AG04450 (cell line): ENCODE measurements around the gene CNTNAP2. TPM values are rescaled to one million over a fixed set of nuclear protein-coding genes. Genes with fewer than 3 reads are reported as not detected.

Experiments used
- CTCF ChIA-PET: fragments of 300-600, 350-600 bp; formaldehyde crosslinking; extraction: SDS; loops from one replicate; lab custom pipeline; 2022; ENCODE audit warnings: antibody characterized with exemption, inconsistent platforms; lab: Charles Lee
- POLR2A ChIA-PET: fragments of 350-600 bp; formaldehyde crosslinking; extraction: SDS; loops from one replicate; lab custom pipeline; 2021; ENCODE audit warnings: antibody characterized with exemption, inconsistent platforms; lab: Yijun Ruan, JAX
- DNase-seq: peaks from one replicate; pipeline ENCODE4 v3.0.0-alpha.2; 2011; ENCODE audit warnings: low read depth, low spot score
- H3K27ac ChIP-seq: one replicate; pipeline ENCODE4 v1.5.1; 2012; ENCODE audit warnings: low read depth, low read length, control low read depth
- H3K27me3 ChIP-seq: one replicate; pipeline ENCODE4 v1.6.0; 2012; ENCODE audit warnings: low read length; ENCODE audit not compliant: control insufficient read depth, insufficient read depth
- H3K4me3 ChIP-seq: 2 replicates; pipeline ENCODE4 v1.5.1; 2011; ENCODE audit warnings: mild to moderate bottlenecking, low read depth, low read length, control low read depth
- H3K9me3 ChIP-seq: 2 replicates; pipeline ENCODE4 v1.5.1; 2012; ENCODE audit warnings: low read length; ENCODE audit not compliant: control insufficient read depth, insufficient read depth
- polyA plus RNA-seq: library from polyadenylated mRNA; depleted of rRNA; stranded (reverse); fragments of >200 nt; gene quantifications from 2 replicates; pipeline ENCODE4 v1.2.3, GENCODE V29; 2011
- TF ChIP-seq, protein P1 (sequence below): IDR thresholded peaks from 2 replicates; pipeline ENCODE4 v1.5.1; 2011; ENCODE audit warnings: low read depth, low read length, control low read depth, inconsistent platforms

CNTNAP2 gene
- polyA plus RNA-seq, 1 experiment = not detected

DNA sequence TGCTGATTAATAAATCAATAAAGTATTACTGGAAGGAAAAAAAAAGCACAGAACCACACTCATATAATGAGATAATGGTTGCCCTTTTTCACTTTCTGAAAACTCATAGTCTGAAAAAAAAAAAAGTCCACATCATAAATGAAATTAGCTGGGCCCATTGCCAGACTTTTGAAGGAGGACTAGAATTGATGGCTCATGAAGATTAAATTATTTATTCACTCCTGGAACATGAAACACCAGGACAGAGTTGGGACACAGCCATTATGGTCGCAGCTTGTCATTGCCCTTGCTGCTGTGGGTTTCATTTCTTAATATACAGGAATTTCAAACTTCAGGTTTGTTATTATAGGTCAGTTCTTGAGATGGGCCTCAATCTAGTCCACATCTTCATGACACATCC lies 91.9 kb downstream of the CNTNAP2 start:
- Histone ChIP-seq H3K27me3 (no peaks in the 10 kb centered on the region), H3K9me3 (no peaks in the 10 kb centered on the region), H3K27ac (no peak overlapping the region), H3K4me3 (no peak overlapping the region)
- POLR2A ChIA-PET = no interaction called here
- CTCF ChIA-PET = no interaction called here
- TF ChIP-seq, protein P1, sequence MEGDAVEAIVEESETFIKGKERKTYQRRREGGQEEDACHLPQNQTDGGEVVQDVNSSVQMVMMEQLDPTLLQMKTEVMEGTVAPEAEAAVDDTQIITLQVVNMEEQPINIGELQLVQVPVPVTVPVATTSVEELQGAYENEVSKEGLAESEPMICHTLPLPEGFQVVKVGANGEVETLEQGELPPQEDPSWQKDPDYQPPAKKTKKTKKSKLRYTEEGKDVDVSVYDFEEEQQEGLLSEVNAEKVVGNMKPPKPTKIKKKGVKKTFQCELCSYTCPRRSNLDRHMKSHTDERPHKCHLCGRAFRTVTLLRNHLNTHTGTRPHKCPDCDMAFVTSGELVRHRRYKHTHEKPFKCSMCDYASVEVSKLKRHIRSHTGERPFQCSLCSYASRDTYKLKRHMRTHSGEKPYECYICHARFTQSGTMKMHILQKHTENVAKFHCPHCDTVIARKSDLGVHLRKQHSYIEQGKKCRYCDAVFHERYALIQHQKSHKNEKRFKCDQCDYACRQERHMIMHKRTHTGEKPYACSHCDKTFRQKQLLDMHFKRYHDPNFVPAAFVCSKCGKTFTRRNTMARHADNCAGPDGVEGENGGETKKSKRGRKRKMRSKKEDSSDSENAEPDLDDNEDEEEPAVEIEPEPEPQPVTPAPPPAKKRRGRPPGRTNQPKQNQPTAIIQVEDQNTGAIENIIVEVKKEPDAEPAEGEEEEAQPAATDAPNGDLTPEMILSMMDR = no peak
- DNase-seq = no peak

DNA sequence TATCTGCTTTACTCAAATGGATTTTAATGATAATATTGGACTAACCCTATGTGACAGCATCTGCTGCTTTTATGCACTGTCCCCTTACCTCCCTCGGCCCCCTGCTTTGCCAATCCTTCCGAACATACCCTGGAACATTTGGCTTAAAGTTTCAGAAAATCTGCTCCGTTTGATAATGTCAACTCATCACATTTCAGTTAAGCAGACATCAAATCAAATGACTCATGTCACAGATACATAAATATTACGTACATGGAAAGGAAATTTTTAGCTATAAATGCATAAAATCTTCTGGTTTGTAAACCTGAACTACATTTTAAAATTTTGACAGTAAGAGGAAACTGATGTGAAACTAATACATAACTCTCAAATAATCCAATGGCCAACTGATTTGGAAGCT lies 98.2 kb downstream of the CNTNAP2 start:
- peaks cover 12% of the 10 kb centered on the region for H3K9me3 ChIP-seq
- H3K27ac ChIP-seq = no peak overlapping the region
- POLR2A ChIA-PET = no interaction called here
- CTCF ChIA-PET = no interaction called here
- H3K4me3 ChIP-seq = no peak overlapping the region
- H3K27me3 ChIP-seq = no peaks in the 10 kb centered on the region
- no peak for DNase-seq
- TF ChIP-seq, protein P1 = no peak

DNA sequence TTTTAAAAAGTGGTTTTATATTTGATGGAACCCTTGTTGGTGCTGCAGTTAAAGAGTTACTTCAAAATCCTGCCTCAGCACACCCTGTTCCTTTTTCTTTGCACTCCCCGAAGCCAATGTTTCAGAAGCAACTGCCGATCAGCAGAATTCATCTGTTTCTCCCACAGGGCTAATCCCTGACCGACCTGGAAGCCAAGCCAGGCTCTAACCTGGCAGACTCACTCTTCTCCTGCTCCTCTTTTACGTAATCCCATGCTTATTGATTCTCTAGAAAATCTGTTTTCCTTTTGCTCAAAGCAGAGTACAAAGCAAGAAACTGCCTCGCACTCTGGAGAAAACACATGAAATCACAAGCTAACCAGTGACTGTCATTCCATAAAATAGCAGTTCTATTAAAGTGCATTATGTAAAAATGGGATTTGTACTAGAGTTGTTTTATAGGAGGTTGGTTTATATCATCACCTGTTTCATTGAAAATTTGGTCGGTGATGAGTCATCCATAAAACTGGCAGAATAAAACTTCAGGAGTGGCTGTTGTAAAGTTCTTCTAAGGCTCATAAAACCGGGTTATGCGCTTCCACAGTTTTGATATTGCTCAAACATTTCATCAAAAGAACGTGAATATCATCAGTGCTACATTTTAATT lies 99.9 kb downstream of the CNTNAP2 start:
- no peaks in the 10 kb centered on the region for H3K27me3 ChIP-seq
- ChIA-PET CTCF (no interaction called here), POLR2A (no interaction called here)
- H3K27ac ChIP-seq = no peak overlapping the region
- no peak overlapping the region for H3K4me3 ChIP-seq
- H3K9me3 ChIP-seq = peaks cover 12% of the 10 kb centered on the region
- TF ChIP-seq, protein P1 = no peak
- DNase-seq = no peak

DNA sequence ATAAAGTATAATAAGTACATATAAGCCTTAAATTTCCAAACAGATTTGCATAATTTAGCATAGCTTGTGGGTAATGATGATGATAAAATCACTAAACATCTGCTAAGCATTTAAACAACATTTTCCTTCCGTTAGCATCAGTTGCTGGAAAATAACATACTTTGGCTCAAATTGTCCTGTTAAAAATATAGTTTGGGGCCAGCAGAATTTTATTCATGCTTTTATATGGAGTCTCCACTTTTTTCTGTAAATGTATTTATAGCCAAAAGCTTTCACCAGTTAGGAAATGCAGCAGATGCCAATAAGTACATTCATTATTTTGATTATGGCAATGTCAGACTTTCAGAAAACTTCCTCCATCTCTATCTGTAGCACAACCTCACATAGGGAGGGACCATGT lies 107.2 kb downstream of the CNTNAP2 start:
- H3K9me3 ChIP-seq = peaks cover 11% of the 10 kb centered on the region
- ChIA-PET CTCF (no interaction called here), POLR2A (no interaction called here)
- TF ChIP-seq, protein P1 = no peak
- no peak for DNase-seq
- no peak overlapping the region for H3K4me3 ChIP-seq
- no peaks in the 10 kb centered on the region for H3K27me3 ChIP-seq
- no peak overlapping the region for H3K27ac ChIP-seq

DNA sequence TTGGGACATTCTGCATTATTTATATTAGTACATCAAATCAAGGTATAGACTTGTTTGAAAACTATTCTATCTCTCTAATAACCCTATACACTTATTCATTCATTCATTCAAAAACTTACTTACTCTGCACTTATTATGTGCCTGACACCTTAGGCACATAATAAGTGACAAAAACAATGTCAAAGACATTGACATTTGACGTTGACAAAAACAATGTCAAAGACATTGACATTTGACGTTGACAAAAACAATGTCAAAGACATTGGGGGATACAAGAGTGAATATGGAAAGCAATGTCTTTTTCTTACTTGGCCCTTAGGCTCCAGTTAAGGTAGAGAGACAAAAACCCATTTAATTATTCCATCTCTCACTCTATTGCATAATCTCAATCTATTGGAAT lies 116.0 kb downstream of the CNTNAP2 start:
- DNase-seq = no peak
- H3K27me3 ChIP-seq = no peaks in the 10 kb centered on the region
- CTCF ChIA-PET = no interaction called here
- TF ChIP-seq, protein P1 = no peak
- H3K27ac ChIP-seq = no peak overlapping the region
- no peaks in the 10 kb centered on the region; the same call in 1 of the 2 replicates for H3K9me3 ChIP-seq
- no peak overlapping the region for H3K4me3 ChIP-seq
- POLR2A ChIA-PET = no interaction called here
